Measurements from ENCODE around the gene COPRS. TPM values are rescaled to one million over a fixed set of nuclear protein-coding genes. Genes with fewer than 3 reads are reported as not detected.
"Not testable (repeated sequence)": the region's sequence is repeated elsewhere in the genome, so short reads cannot be mapped to it uniquely, and the experiment has no call there.

COPRS gene
- total RNA-seq, 1 donor from 2014 or later: 42.1 TPM

GRCh38 chr17:31825961-31826691 lies 32.9 kb downstream of the COPRS start:
- Mint-ChIP-seq H3K27me3 (ENCODE audit: low read depth) (no peaks in the 10 kb centered on the region), H3K27ac (ENCODE audit: unreplicated experiment) (no peak overlapping the region), H3K9me3 (ENCODE audit: low read depth) (peaks cover 3% of the 10 kb centered on the region), H3K4me3 (ENCODE audit: unreplicated experiment) (no peak overlapping the region), H3K36me3 (ENCODE audit: low read depth) (no peaks in the 10 kb centered on the region), H3K4me1 (ENCODE audit: low read depth) (peaks cover 3% of the 10 kb centered on the region)
- no peak for DNase-seq (ENCODE audit: low spot score)
- TF ChIP-seq CTCF (IDR thresholded peaks at IDR 0.05): no peak

- H3K4me1 Mint-ChIP-seq (ENCODE audit: low read depth): no peaks in the 10 kb centered on the region
- peaks cover 4% of the 10 kb centered on the region for H3K9me3 Mint-ChIP-seq (ENCODE audit: low read depth)
- no peak overlapping the region for H3K4me3 Mint-ChIP-seq (ENCODE audit: unreplicated experiment)
- H3K27ac Mint-ChIP-seq (ENCODE audit: unreplicated experiment): no peak overlapping the region
- TF ChIP-seq CTCF (IDR thresholded peaks at IDR 0.05): no peak
- no peak for DNase-seq (ENCODE audit: low spot score)
- H3K27me3 Mint-ChIP-seq (ENCODE audit: low read depth): no peaks in the 10 kb centered on the region
- no peaks in the 10 kb centered on the region for H3K36me3 Mint-ChIP-seq (ENCODE audit: low read depth)
These were observed 34.2 kb downstream of the COPRS start for GRCh38 chr17:31824766-31825360.

GRCh38 chr17:31823014-31823413 lies 36.0 kb downstream of the COPRS start:
- no peaks in the 10 kb centered on the region for H3K27me3 Mint-ChIP-seq (ENCODE audit: low read depth)
- H3K36me3 Mint-ChIP-seq (ENCODE audit: low read depth): peaks cover 1% of the 10 kb centered on the region
- H3K4me3 Mint-ChIP-seq (ENCODE audit: unreplicated experiment): no peak overlapping the region
- H3K27ac Mint-ChIP-seq (ENCODE audit: unreplicated experiment): no peak overlapping the region
- H3K9me3 Mint-ChIP-seq (ENCODE audit: low read depth): peaks cover 4% of the 10 kb centered on the region
- TF ChIP-seq CTCF (IDR thresholded peaks at IDR 0.05): no peak
- DNase-seq (ENCODE audit: low spot score): no peak
- no peaks in the 10 kb centered on the region for H3K4me1 Mint-ChIP-seq (ENCODE audit: low read depth)

GRCh38 chr17:31820691-31821435 lies 38.2 kb downstream of the COPRS start:
- Mint-ChIP-seq H3K27ac (ENCODE audit: unreplicated experiment) (no peak overlapping the region), H3K9me3 (ENCODE audit: low read depth) (peaks cover 4% of the 10 kb centered on the region), H3K36me3 (ENCODE audit: low read depth) (peaks cover 1% of the 10 kb centered on the region), H3K4me3 (ENCODE audit: unreplicated experiment) (no peak overlapping the region), H3K27me3 (ENCODE audit: low read depth) (no peaks in the 10 kb centered on the region), H3K4me1 (ENCODE audit: low read depth) (no peaks in the 10 kb centered on the region)
- no peak for DNase-seq (ENCODE audit: low spot score)
- TF ChIP-seq CTCF (IDR thresholded peaks at IDR 0.05): no peak

GRCh38 chr17:31819578-31819977 lies 39.5 kb downstream of the COPRS start:
- H3K4me3 Mint-ChIP-seq (ENCODE audit: unreplicated experiment): no peak overlapping the region
- no peak overlapping the region for H3K27ac Mint-ChIP-seq (ENCODE audit: unreplicated experiment)
- no peak for DNase-seq (ENCODE audit: low spot score)
- H3K4me1 Mint-ChIP-seq (ENCODE audit: low read depth): no peaks in the 10 kb centered on the region
- H3K9me3 Mint-ChIP-seq (ENCODE audit: low read depth): peaks cover 4% of the 10 kb centered on the region
- H3K36me3 Mint-ChIP-seq (ENCODE audit: low read depth): peaks cover 1% of the 10 kb centered on the region
- no peak for TF ChIP-seq CTCF (IDR thresholded peaks at IDR 0.05)
- no peaks in the 10 kb centered on the region for H3K27me3 Mint-ChIP-seq (ENCODE audit: low read depth)

GRCh38 chr17:31818863-31819262 lies 40.2 kb downstream of the COPRS start:
- not testable (repeated sequence) for H3K27ac Mint-ChIP-seq (ENCODE audit: unreplicated experiment); H3K36me3 Mint-ChIP-seq (ENCODE audit: low read depth); DNase-seq (ENCODE audit: low spot score); H3K27me3 Mint-ChIP-seq (ENCODE audit: low read depth); H3K4me1 Mint-ChIP-seq (ENCODE audit: low read depth); H3K4me3 Mint-ChIP-seq (ENCODE audit: unreplicated experiment); H3K9me3 Mint-ChIP-seq (ENCODE audit: low read depth)

Data from chondrocyte (in vitro differentiated cells).